NCI-H748 treated with DMSO at 0.1 percent for 48 hours (cell line): ENCODE results near the gene KCNC4.
A peak's percentile ranks its signal among the peaks of the same experiment; 100 is the strongest.

Experiments
- DNase-seq: peaks from one replicate; lab custom pipeline; 2025; lab: John Stamatoyannopoulos, UW

KCNC4 gene

DNA sequence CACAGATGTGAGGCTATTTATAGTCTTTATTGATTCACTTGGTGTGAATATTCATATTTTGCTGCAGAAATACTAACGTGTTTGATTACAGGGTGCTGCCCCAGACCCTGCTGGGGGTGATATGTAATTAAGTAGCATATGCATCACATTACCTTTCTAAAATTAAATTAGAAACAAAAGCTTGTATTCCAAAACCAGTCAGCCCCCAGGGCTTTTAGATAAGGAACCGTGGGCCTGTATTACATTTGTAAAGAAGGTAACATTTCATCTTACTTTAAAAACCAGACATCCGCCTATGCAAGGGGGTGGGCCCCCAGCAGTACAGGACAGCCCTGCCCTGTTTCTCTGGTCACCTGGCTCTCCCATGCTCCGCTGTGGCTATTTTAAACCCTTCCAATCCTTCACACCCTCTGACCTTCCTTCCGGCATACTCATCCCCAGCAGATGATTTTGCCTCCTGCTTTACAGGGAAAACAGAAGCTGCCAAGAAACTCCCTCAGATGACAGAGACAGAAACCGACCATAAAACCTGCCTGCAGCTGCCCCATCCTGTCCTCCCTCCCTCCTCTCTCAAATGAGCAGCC is 22.0 kb upstream of the KCNC4 start:
- no peak for DNase-seq

DNA sequence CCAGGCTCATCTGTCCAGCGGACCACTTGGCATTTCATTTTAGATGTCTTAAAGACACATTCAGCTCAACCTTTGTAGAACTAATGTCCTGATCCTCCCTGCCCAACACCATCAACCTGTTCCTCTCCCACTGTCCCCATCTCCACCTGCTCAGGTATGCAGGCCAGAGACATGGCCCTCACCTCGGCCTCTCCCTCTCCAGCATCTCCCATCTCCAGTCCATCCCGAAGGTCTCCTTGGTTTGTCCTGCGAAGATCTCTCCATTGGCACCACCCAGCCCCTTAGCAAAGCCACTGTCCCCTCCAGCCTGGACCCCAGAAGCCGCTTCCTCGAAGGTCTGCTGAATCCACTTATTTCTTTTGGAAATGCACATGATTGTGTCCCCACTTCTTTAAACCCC is 20.9 kb upstream of the KCNC4 start:
- DNase-seq, result no peak

DNA sequence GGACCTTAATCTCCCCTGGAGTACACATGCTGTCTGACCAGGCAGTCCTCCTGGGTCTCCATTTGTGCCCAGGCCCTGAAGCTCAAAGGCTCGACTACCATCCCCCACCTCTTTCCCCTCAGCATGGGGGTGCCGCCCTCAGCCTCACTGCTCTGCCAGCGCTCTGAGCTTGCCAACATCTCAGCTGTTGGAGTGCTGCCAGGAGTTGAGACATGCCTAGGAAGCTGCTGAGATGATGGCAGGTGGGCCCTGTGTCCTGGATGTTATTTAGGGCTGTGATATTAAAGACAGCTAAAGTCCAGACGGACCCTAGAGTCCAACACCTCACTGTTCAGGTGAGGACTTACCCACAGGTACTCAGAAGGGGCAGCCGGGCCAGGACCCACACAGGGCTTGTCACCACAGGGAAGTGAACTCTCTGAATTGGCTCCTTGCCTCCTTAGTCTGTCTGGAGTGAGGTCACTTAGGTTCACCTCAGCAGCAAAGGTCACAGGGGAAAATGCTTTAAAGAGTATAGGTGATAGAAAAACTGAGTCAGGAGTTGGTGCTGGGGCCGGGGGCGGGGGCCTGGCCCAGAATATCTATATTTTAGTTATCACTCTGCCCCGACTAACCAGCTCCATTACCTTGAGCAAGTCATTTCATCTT is 19.7 kb upstream of the KCNC4 start:
- DNase-seq, result no peak

DNA sequence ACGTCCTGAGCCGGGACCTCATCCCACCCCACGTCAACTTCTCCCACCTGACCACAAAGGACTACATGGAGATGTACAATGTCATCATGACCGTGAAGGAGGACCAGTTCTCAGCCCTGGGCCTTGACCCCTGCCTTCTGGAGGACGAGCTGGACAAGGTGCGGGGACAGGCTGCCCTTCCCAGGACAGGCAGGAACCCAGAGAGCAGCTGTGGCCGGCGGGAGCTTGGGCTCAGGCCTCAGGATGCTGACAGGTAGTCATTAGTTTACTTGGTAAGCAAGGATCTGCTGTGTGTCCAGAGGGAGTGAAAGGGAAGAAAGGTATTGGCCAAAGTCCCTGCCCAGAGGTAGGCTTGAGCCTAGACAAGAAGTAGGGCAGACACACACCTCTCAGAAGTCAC is 17.6 kb upstream of the KCNC4 start:
- no peak for DNase-seq

DNA sequence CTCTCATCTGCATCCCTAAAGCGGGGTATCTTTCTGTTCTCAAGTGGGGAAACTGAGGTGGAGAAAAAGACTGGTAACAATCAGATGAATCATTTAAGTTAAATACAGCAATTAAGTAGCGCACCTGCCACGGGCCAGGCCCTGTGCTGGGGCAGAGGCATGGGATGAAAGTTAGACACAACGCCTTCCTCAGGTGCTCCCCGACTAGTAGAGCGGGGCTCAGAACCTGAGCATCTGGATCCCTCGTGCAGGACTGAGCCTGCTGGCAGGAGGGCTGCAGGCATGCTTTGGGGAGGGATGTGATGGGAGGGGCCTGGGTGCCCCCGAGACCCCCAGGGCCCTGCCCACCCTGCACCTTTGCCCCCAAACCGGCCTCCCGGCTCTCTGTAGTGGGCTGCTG is 14.9 kb upstream of the KCNC4 start:
- no peak for DNase-seq

DNA sequence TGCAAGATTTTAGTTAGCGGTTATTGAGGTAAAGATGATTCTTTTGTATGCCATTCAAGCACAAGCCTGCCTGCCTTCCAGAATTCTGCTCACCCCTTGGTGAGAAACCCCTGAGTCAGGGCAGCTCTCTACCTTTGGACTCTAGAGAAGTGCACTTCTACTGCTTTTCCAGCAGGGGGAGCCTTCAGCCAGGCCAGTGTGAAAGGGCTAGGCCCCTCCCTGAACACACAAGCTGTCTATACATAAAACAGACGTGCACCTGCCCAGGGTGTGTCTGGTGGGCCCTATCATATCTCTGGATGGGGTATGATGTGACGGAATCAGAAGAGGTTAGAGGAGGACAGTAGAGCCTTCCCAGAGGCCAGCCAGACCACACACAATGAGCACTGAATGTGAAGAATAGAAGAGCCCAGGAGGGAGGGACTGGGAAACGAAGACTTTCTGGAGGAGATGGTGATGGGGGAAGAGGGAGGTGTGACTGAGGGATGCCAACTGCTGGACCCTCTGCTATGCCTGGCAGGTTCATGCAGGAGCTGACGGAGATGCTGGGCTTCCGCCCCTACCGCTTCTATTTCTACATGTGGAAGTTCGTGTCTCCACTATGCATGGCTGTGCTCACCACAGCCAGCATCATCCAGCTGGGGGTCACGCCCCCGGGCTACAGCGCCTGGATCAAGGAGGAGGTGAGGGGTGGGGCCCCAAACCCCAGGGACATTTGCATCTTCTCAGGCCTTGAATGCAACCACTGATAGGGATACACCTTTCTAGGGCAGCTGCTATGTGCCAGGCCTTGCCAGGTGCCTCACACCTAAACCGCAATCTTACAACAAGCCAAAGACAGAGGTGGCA is 13.0 kb upstream of the KCNC4 start:
- peak; percentile 82 for DNase-seq

DNA sequence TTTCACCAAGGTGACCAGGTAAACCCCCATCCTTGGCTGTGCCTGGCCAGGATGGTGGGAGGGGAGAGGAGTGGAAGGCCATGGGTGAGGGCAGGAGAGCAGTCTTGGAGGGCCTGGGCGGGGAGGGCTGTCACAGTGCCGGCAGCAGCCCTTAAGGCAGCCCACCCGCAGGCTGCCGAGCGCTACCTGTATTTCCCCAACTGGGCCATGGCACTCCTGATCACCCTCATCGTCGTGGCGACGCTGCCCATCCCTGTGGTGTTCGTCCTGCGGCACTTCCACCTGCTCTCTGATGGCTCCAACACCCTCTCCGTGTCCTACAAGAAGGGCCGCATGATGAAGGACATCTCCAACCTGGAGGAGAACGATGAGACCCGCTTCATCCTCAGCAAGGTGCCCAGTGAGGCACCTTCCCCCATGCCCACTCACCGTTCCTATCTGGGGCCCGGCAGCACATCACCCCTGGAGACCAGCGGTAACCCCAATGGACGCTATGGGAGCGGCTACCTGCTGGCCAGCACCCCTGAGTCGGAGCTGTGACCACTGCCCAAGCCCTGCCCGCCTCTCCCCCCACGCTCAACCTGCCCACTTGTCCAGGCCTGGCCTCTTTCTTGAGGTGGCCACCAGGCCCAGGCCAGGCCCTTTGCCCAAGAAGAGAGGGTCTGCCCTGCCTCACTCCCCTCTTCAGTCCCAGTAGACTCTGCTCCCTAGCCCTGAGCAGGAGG is 12.0 kb upstream of the KCNC4 start:
- DNase-seq, result no peak

DNA sequence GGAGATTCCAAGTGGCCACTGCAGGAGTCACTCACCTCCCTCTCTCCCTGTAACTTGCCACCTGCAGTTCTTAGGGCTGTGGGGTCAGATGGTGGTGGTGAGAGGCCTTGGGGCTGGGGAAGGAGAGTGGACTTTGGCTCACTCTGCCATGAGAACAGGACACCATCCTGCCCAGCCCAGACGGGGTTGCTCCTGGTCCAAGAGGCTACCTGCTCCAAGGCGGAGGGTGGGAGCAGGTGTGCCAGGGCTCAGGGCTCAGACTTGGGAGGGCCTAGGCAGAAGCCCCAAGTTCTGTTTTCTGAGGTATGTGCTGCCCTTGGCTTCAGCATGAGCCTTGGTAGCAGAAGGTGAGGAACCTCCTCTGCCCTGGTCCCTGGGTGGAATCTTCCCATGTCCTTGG is 11.4 kb upstream of the KCNC4 start:
- DNase-seq, result no peak

DNA sequence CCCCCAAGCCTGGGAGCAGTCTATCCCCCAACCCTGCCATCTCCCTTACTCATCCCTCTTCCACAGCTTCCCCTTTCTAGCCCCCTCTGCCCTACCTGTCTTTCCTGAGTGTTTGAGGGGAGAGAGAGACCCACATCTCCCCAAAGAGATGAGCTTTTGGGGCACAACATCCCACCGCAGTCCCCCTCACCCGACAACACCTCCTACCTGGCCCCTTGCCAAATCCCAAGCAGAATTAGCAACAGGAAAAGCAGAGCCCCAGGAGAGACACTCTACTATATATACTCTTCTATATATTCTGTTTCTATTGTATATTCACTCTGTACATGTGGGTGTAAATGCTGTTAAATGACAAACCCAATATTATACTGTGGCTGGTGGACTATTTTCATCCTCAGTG is 9.9 kb upstream of the KCNC4 start:
- no peak for DNase-seq

DNA sequence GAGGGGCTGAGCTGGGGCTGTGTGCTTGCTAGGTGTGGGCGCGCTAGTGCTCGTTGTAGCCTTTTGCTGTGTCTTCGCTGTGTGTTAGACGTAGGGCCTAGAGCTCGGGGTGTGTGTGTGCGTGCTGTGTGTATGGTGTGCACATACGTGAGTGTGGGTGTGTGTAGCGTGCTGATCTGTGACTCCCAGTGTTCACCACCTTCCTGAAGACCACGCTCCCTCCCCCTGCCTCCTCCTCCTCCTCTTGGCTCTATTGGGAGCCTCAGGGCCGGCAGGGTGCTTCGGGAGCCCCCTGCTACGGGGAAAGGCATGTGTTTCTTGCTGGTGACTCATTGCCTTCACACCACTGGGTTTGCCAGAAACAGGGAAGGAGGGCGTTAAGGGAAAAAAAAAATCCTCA is 9.4 kb upstream of the KCNC4 start:
- DNase-seq, result no peak

DNA sequence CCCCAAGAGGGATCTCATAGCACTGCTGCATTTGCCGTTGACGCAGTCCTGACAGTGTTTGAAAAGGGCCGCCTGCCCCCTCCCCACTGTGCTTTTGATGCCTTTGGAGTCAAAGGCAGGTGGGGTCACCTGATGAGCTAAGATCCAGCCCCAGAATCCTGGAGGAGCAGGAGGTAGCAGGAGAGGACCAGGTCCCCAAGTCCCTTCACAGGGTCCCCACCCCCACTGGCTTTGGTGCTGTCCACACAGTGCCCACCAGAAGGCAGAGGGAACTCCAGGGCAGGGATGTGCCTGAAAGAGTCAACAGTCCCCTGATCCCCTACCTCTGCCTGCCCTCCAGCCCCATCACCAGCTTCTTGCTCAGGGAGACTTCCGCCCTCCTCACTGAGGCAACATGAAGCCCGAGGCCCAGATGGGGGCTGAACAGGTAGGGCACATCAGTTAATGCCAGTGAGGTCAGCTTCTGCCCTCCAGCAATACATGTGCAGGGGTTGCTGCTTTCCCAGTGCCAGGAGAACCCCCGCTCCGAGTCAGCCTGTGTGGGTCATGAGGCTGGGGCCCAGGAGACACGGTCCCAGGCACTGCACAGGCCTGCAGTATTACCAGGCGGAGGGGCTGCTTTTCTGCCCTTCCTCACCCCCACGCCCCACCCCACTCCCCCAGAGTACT is 8.8 kb upstream of the KCNC4 start:
- no peak for DNase-seq

DNA sequence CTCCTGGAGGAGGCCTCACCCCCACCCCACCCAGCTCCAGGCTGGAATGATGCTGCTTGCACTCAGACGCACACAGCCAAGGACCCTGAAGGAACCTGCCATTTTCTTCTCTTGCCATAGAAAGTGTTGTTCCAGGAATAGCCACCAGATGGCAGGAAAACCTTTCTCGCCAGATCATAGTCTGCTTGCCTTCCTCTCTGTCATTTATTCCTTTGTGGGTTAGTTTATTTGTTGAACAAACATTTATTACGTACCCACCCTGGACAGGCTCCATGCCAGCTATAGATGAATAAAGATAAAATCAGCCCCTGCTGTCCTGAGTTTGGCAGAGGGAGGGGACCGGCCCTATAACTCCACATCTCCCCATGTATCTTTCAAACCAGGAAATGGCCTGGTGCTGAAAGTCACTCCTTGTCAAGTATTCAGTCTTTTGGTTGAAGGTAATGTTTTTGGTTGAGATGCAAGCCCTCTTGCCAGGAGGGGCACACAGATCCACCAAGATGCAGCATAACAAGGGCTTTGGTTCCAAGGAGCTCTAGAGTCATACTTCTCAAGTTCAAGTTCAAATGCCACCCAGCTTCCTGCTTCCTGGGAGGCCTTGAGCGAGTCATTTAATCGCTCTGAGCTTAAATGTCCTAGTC is 7.0 kb upstream of the KCNC4 start:
- DNase-seq, result peak; percentile 79

DNA sequence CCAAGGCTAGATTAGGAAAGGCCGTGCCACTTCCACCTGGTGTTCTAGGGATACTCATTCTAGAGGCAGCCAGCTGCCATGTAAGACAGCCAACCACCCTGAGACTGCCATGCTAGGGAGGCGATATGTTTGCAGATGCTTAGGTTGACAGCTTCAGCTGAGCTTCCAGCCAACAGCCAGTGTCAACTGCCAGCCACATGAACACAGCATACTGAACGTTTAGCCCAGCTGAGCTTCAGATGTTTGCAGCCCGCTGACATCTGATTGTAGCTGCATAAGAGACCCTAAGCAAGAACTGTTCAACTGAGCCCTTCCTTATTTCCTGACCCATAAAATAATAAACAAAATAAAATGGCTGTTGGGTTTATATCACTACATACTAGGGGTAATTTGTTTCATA is 5.0 kb upstream of the KCNC4 start:
- no peak for DNase-seq

DNA sequence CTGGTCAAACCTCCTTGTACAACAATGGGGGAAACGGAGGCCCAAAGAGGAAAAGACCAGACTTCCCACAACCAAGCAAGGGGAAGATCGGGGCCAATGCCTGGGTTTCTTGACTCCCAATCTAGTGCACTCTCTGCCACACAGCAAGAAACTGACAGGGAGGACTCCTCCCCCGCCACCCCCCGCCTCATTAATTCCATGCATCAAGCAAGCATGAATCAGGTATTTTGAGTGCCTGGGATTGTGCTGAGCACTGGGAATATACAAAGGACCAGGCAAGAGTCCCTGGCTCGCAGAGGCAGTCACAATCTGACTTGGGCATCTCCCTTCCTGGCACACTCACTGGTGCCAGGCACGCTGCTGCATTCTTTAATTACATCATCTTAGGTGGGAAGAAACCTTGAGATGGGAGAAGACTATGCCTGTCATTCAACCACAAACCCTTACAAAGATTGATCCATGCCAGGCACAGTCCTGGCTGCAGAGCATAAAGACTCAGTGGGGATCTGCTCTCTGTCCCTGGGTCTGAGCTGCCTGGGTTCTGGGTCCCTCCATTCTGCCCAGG is 4.4 kb upstream of the KCNC4 start:
- DNase-seq, result no peak

DNA sequence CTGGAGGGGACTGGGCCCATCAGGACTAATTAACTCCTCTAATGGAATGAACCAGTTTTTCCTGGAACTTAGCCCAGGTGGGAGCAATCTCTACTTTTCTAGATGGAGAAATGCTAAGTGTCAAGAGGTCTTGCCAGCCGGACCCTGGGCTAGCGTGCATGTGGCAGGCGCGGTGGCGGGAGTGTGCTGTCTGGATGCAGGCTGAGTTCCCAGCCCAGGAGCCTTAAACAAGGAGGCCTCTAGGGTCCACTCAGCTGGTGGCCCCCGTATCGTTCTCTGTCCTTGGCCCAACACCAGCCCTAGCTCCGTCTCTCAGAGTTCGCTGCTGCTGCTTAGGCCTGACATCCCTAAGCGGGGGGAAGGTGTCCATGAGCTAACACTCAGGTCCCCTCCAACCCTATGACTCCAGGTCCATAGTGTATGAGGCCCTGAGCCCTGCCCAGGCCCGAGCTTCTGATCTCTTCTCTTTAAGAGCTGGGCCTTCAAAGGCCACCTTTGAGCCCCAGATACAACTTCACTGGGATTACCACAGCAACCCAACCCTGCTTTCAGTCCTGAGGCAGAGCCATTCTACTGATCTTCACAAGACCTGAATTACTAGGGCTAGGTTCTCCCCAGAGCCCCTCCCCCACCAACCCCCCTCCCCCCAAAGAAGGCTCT is 3.7 kb upstream of the KCNC4 start:
- DNase-seq, result no peak

DNA sequence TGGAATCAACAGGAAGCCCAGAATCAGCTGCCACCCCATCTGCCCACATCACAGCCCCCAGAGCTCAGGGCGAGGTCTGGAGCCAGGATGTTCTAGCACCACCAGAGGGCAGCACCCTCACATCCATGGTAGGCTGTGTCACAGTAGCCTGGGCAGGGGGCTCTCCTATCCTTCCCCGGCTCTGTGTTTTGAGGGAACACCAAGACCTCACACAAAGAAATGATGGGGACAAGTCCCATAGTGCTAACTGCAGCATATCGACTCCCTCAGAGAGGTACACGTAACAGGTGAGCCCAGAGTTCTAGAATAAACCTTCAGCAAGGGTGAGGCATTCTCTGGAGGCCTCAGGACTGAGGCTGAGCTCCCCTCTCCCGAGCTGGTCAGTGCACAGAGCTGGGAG is 2.3 kb upstream of the KCNC4 start:
- DNase-seq, result peak; percentile 48

DNA sequence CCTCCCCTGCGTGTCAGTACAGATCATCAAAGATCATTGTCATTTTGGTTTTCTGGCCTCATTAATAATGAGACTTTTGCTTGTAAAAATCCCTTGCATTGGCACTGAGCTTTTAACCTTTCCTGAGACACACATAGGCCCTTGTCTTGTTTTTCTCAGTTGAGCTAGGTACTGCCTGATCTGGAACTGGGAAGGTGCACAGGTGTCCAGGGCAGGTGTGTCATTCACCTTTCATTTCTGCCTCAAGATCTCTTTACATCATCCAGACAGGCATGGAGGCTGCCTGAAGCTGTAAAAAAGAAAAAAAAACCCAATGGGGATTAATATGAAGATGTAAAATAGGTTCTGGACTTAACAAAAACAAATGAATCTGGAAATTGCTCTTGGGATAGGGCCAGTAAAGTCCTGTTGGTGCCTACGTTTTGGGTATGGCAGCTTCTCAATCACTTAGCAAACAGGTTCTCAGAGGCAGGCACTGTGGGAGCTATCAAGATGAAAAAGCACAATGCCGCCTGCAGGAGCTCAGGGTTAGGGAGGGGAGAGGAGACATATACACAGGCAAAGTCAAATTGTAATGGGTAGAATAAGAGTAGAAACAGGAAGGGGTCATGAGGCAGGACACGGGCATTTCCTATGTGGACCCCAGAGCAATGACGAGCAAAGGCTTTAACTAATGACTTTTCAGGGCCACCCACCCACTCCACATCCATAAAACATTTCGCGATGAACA is 1.0 kb upstream of the KCNC4 start:
- no peak for DNase-seq

DNA sequence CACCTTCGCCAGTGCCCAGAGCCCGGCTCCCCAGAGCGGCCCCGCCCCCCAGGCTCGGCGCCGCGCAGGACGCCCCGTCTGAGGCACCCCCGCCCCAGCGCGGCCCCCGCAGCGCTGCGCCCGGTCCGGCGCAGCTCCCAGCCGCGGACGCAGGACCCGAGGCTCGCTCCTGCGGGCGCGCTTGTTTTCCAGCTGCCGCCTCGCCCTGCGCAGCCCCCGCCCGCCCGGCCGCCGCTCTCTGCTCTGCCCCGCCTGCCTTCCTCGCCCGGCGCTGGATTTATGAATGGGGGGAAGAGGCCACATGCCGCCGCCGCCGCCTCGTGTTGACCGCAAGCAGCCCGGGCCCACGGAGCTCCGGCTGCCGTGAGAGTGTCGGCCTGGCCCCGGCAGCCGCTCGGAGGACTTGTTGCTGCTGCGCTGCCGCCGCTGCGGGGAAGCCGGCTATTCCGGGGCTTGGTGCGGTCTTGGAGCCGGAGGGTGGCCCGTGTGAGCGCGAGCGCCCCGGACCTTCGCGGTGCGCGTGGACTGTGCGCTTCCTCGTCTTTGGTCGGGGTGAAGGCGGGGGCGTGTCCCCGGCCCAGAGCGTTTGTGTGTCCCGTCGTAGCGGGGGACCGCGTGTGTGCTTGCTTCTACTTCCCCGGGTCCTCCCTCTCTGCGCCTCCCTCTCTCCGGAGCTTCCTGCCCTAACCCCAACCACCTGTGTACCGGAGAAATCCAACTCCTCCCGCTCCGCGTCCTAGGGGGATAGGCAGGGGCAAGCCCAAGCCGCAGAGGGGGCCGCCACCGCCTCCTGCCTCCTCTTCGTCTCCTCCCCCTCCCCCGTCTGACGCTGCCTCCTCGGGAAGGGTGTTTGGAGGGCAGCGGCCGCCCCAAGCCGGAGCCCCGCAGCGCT is 736 bp downstream of the KCNC4 start:
- DNase-seq, result peak; percentile 27
